GM19351 (cell line): Measurements from ENCODE around the gene NCAM1.
"Not testable (repeated sequence)": the region's sequence is repeated elsewhere in the genome, so short reads cannot be mapped to it uniquely, and the experiment has no call there.

ENCODE experiments used
- ATAC-seq: cut with Tn5 transposase; IDR thresholded peaks from one replicate; pipeline ENCODE4 v1.9.1; 2021; ENCODE audit warnings: mild to moderate bottlenecking, moderate library complexity; ENCODE audit not compliant: unreplicated experiment

Gene NCAM1

GRCh38 chr11:113293936-113294335 is 332.7 kb downstream of the NCAM1 start:
- ATAC-seq: no peak

DNA sequence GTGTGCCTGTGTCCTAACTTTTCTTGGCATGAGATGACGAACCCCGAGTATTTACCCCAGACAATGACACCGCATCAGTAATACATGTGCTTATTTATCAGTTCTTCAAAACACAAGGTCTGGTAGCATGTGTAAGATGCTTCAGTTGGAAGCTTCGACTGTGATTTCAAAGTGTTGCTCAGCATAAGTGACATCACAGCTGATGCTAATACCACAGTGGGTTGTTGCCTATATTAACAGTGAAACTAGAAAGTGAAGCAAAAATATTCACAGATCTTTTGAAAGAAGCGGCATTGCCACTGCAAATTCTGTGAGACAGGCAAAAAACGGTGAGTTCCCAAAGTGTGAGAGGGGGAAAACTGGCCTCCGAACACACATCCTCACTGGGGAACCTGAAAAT is 334.8 kb downstream of the NCAM1 start:
- ATAC-seq: no peak

- ATAC-seq: no peak
Measured at GRCh38 chr11:113296447-113297205, 335.4 kb downstream of the NCAM1 start.

GRCh38 chr11:113298496-113298895 is 337.3 kb downstream of the NCAM1 start:
- not testable (repeated sequence) for ATAC-seq

GRCh38 chr11:113304916-113305315 is 343.7 kb downstream of the NCAM1 start:
- no peak for ATAC-seq

- ATAC-seq: peak; percentile 69
Measured at GRCh38 chr11:113305440-113306336, 344.5 kb downstream of the NCAM1 start.

DNA sequence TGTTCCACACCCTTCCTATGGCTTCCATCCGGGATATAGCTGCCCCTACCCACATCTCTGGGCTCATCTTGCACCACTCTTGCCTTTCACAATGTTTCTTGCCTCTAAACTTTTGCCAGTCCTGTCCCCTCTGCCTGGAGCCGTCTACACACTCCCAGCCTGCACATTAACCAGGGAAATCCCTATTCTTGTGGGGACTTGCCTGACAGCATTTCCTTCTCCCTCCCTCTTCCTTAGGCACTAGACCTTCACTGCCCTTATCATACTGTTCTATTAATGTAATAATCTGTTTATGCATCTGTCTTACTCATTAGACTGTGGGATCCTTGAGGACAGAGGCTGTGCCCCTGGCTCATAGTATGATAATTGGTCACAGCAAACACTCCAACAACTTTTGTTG is 347.4 kb downstream of the NCAM1 start:
- ATAC-seq: no peak

- ATAC-seq: no peak
Measured at GRCh38 chr11:113311536-113311935, 350.3 kb downstream of the NCAM1 start.

- ATAC-seq: no peak
Measured at GRCh38 chr11:113313601-113314000, 352.4 kb downstream of the NCAM1 start.

- no peak for ATAC-seq
Measured at GRCh38 chr11:113314065-113314388, 352.8 kb downstream of the NCAM1 start.

GRCh38 chr11:113314389-113315301 is 353.4 kb downstream of the NCAM1 start, which contains the start of gene TTC12:
Gene TTC12, plus strand, starts transcription at chr11:113314583. Its CDS starts 1,675 bp downstream, at chr11:113316258.
- ATAC-seq: peak; percentile 98

- ATAC-seq: no peak
Measured at GRCh38 chr11:113315811-113316210, 354.6 kb downstream of the NCAM1 start.

GRCh38 chr11:113316256-113316655 is 355.0 kb downstream of the NCAM1 start:
- no peak for ATAC-seq

DNA sequence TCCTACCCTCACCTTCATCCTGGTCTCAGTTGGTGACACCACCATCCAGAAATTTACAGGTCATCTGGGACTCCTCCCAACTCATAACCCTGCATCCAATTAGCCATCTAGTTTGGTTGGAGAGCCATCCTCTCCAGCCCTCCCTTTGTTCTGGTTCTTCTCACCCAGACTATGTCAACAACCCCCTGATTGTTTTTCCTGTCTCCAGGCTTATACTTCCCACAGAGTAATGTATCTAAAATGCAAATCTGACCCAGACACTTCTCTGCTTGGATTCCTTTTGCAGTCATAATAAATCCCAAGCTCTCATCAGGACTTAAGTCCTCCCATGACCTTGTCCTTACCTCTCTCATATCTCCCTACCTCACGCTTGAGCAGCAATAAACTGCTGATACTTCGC is 356.1 kb downstream of the NCAM1 start:
- no peak for ATAC-seq

DNA sequence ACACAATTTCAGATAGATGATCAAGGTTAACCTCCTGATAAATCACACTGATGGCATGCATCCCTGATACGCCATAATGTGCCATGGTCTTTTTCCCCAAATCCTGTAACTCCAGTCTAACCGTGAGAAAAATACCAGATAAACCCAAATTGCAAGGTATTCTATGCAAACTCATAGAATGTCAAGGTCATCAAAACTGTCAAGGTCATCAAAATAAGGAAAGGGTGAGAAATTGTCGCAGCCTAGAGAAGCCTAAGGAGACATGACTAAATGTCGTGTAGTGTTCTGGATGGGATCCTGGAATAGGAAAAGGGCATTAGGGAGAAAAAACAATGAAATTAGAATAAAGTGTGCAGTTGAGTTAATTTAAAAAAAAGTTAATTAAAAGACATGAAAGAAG is 357.9 kb downstream of the NCAM1 start:
- ATAC-seq: no peak

GRCh38 chr11:113322158-113322557 is 360.9 kb downstream of the NCAM1 start:
- no peak for ATAC-seq

- ATAC-seq: no peak
Measured at GRCh38 chr11:113324250-113324649, 363.0 kb downstream of the NCAM1 start.
